DND-41 (cell line): ENCODE data around the gene SLC7A1.

Experiments used
- ATAC-seq: fragments of 200-7000 bp; cut with Tn5 transposase; 3 replicates; pipeline ENCODE4 v1.9.1; 2021; ENCODE audit warnings: low read depth; ENCODE audit not compliant: insufficient read depth
- DNase-seq: peaks from one replicate; pipeline ENCODE4 v3.0.0-alpha.2; 2020
- H2AFZ ChIP-seq: 2 replicates; pipeline ENCODE4 v1.6.0; 2012; ENCODE audit warnings: low read depth, low read length
- H3K27ac ChIP-seq: 2 replicates; pipeline ENCODE4 v1.5.1; 2012; ENCODE audit warnings: low read length, inconsistent platforms
- H3K27me3 ChIP-seq: fragments of 200-600 bp; sonication (generic); 2 replicates; pipeline ENCODE4 v1.6.0; 2012; ENCODE audit warnings: low read length, mild to moderate bottlenecking, inconsistent platforms; ENCODE audit not compliant: insufficient read depth, poor library complexity
- H3K36me3 ChIP-seq: 2 replicates; pipeline ENCODE4 v1.5.1; 2012; ENCODE audit warnings: low read length, inconsistent platforms; ENCODE audit not compliant: insufficient read depth
- H3K4me1 ChIP-seq: 2 replicates; pipeline ENCODE4 v1.5.1; 2012; ENCODE audit warnings: mild to moderate bottlenecking, low read length; ENCODE audit not compliant: insufficient read depth
- H3K4me2 ChIP-seq: 2 replicates; pipeline ENCODE4 v1.6.0; 2012; ENCODE audit warnings: mild to moderate bottlenecking, moderate library complexity, low read length, inconsistent platforms; ENCODE audit not compliant: insufficient read depth
- H3K4me3 ChIP-seq, 2 experiments: fragments of 200-600 bp in 1 of 2; shearing (Covaris generic) in 1 of 2; 2 replicates each; pipeline ENCODE4 v1.5.1; 2012 to 2016; ENCODE audit warnings: inconsistent platforms in 2 of 2, low read length in 2 of 2, mild to moderate bottlenecking in 2 of 2, low read depth in 1 of 2, moderate library complexity in 1 of 2
- H3K79me2 ChIP-seq: 2 replicates; pipeline ENCODE4 v1.6.0; 2012; ENCODE audit warnings: low read length, inconsistent platforms; ENCODE audit not compliant: insufficient read depth
- H3K9ac ChIP-seq: 2 replicates; pipeline ENCODE4 v1.6.0; 2012; ENCODE audit warnings: low read depth, mild to moderate bottlenecking, inconsistent platforms, low read length, moderate library complexity
- H3K9me3 ChIP-seq: 2 replicates; pipeline ENCODE4 v1.5.1; 2012; ENCODE audit warnings: low read length, moderate library complexity, mild to moderate bottlenecking, inconsistent platforms; ENCODE audit not compliant: insufficient read depth, severe bottlenecking
- H4K20me1 ChIP-seq: 2 replicates; pipeline ENCODE4 v1.6.0; 2012; ENCODE audit warnings: low read length; ENCODE audit not compliant: insufficient read depth
- EZH2 ChIP-seq: IDR thresholded peaks from 3 replicates; pipeline ENCODE4 v1.6.1; 2012; ENCODE audit warnings: borderline replicate concordance, low read depth, mild to moderate bottlenecking, moderate library complexity, low read length, inconsistent platforms; ENCODE audit not compliant: severe bottlenecking
- TF ChIP-seq, protein P1 (sequence below): IDR thresholded peaks from 2 replicates; pipeline ENCODE4 v1.5.1; 2012; ENCODE audit warnings: borderline replicate concordance, low read length, moderate library complexity, mild to moderate bottlenecking; ENCODE audit not compliant: poor library complexity, severe bottlenecking; ENCODE audit errors: extremely low read depth

The SLC7A1 gene

DNA sequence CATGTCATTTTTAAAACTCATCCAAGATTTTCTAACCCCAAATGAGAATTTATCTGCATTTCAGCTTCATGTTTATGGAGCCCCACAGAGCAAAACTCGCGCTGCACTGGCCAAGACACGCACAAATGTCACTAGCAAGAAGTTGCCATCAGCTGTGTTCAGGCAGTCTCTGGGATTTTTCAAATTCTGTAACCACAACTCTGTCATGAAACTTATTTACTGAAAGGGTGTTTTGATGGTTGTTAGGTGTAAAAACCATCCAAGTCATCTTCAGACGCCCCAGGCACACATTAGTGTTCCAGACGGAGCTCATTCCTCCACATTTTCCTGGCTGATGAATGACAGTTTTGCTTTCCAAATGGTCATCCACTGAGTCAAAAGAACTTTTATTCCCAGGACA lies 63.4 kb downstream of the SLC7A1 start:
- no peak overlapping the region for H3K9ac ChIP-seq
- no peak overlapping the region for H3K4me3 ChIP-seq
- H3K79me2 ChIP-seq = peaks cover 53% of the 10 kb centered on the region
- H2AFZ ChIP-seq = no peak overlapping the region
- H3K9me3 ChIP-seq = no peaks in the 10 kb centered on the region
- DNase-seq (no peak), ATAC-seq (no peak)
- peaks cover 98% of the 10 kb centered on the region for H3K36me3 ChIP-seq
- no peaks in the 10 kb centered on the region for H3K4me1 ChIP-seq
- H3K27me3 ChIP-seq = no peaks in the 10 kb centered on the region
- no peak overlapping the region for H3K4me2 ChIP-seq
- H3K27ac ChIP-seq = no peak overlapping the region
- peaks cover 68% of the 10 kb centered on the region for H4K20me1 ChIP-seq
- TF ChIP-seq, protein P1, sequence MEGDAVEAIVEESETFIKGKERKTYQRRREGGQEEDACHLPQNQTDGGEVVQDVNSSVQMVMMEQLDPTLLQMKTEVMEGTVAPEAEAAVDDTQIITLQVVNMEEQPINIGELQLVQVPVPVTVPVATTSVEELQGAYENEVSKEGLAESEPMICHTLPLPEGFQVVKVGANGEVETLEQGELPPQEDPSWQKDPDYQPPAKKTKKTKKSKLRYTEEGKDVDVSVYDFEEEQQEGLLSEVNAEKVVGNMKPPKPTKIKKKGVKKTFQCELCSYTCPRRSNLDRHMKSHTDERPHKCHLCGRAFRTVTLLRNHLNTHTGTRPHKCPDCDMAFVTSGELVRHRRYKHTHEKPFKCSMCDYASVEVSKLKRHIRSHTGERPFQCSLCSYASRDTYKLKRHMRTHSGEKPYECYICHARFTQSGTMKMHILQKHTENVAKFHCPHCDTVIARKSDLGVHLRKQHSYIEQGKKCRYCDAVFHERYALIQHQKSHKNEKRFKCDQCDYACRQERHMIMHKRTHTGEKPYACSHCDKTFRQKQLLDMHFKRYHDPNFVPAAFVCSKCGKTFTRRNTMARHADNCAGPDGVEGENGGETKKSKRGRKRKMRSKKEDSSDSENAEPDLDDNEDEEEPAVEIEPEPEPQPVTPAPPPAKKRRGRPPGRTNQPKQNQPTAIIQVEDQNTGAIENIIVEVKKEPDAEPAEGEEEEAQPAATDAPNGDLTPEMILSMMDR = no peak
- no peak for TF ChIP-seq EZH2

DNA sequence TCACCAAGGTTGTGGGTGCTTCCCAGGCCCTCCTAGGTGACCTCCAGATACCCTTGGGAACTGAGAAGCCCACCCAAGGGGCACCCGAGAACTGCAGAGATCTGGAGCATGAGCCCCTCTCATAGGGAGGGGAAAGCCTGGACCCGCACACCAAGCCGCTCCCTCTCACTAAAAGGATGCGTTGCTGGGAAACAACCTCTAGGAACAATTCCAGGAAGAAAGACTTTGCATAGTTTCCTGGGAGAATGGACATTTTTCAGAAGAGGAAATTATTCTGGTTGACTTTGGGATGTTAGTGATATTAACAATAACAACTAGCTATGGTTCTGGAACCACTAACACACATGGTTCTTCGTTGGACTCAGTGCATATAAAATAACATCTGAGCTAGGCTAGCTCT lies 64.6 kb downstream of the SLC7A1 start:
- Histone ChIP-seq H3K27me3 (no peaks in the 10 kb centered on the region), H3K27ac (no peak overlapping the region), H3K4me3 (no peak overlapping the region), H3K4me2 (no peak overlapping the region), H3K4me1 (no peaks in the 10 kb centered on the region), H3K79me2 (peaks cover 50% of the 10 kb centered on the region), H3K36me3 (peaks cover 99% of the 10 kb centered on the region), H4K20me1 (peaks cover 67% of the 10 kb centered on the region), H3K9ac (no peak overlapping the region), H2AFZ (no peak overlapping the region), H3K9me3 (no peaks in the 10 kb centered on the region)
- DNase-seq (no peak), ATAC-seq (no peak)
- TF ChIP-seq, protein P1 = no peak
- no peak for TF ChIP-seq EZH2

DNA sequence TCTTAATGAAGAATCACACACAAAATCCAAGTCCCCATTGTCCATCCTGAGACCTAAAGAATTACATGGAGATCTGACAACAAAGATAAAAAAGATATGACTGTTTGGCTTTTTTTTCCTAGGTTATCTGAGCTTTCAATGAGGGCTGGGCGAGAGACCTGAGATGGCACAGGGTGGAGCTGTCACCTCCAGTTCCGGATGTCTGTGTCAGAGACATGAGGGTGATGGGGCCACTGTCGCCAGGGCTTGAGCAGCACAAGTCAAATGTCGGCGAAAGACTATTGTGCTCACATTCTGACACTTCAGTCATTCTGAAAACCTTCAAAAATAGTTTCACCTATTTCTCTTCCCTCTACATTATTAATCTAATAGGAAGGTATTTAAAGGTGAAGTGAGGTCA lies 65.7 kb downstream of the SLC7A1 start:
- H3K36me3 ChIP-seq = peaks cover 99% of the 10 kb centered on the region
- ATAC-seq (no peak), DNase-seq (no peak)
- H3K9ac ChIP-seq = no peak overlapping the region
- H2AFZ ChIP-seq = no peak overlapping the region
- TF ChIP-seq EZH2 = no peak
- TF ChIP-seq, protein P1 = no peak
- no peak overlapping the region for H3K4me3 ChIP-seq
- no peaks in the 10 kb centered on the region for H3K4me1 ChIP-seq
- peaks cover 69% of the 10 kb centered on the region for H4K20me1 ChIP-seq
- no peaks in the 10 kb centered on the region for H3K9me3 ChIP-seq
- H3K4me2 ChIP-seq = no peak overlapping the region
- no peak overlapping the region for H3K27ac ChIP-seq
- no peaks in the 10 kb centered on the region for H3K27me3 ChIP-seq
- peaks cover 47% of the 10 kb centered on the region for H3K79me2 ChIP-seq

DNA sequence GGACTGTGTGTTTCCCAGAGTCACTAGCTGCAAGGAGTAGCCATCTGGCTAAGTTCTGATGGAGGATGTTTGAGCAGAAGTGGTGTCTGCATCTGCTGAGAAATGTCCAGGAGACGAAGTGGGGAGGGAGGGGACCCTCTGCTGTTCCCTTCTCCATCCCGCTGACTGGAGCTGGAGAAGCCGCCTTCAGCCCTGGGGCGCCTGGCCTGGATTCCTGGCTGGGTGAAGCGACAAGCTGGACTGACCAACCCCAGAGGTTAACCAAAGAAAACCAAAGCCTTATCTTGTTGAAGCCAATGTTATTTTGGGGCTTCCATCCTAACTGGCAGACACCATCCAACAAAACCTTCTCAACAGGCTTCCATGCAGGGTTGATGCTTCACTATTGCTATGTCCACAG lies 67.6 kb downstream of the SLC7A1 start:
- Histone ChIP-seq H3K4me2 (no peak overlapping the region), H3K4me1 (no peaks in the 10 kb centered on the region), H3K9me3 (no peaks in the 10 kb centered on the region), H3K27me3 (no peaks in the 10 kb centered on the region), H3K9ac (no peak overlapping the region), H3K79me2 (peaks cover 36% of the 10 kb centered on the region), H3K27ac (no peak overlapping the region), H2AFZ (no peak overlapping the region), H4K20me1 (peaks cover 70% of the 10 kb centered on the region), H3K4me3 (no peak overlapping the region), H3K36me3 (peaks cover 99% of the 10 kb centered on the region)
- DNase-seq = no peak
- no peak for TF ChIP-seq EZH2
- TF ChIP-seq, protein P1 = no peak
- ATAC-seq = no peak
